Body of pancreas (tissue), 4 donors: ENCODE results near the gene UNC80.

ENCODE experiments used
- CTCF ChIP-seq, 7 experiments: fragments of 450-650 bp in 4 of 7; fragments of 200-600 bp in 3 of 7; sonication (generic) in 3 of 7; IDR thresholded peaks; one replicate each; pipeline ENCODE4 v1.5.1; 2016 to 2019; ENCODE audit warnings: antibody characterized with exemption in 7 of 7
- POLR2A ChIP-seq, 3 donors: fragments of 450-650 bp; IDR thresholded peaks; one replicate each; pipeline ENCODE4 v1.6.1; 2016; ENCODE audit warnings: antibody characterized with exemption in 3 of 3, mild to moderate bottlenecking in 2 of 3

GRCh38 chr2:209761566-209761965, 10.1 kb upstream of the UNC80 start:
- TF ChIP-seq CTCF (IDR thresholded peaks at IDR 0.05) (no peak), POLR2A (IDR thresholded peaks at IDR 0.05) (no peak)
